A673 (cell line): ENCODE measurements around the gene ULK1.

Experiments
- EZH2 ChIP-seq: fragments of 200-600 bp; sonication (generic); IDR thresholded peaks from 2 replicates; pipeline ENCODE4 v1.6.1; 2017; ENCODE audit warnings: borderline replicate concordance, low read depth, mild to moderate bottlenecking, mixed read lengths, antibody characterized with exemption, low read length; ENCODE audit not compliant: poor library complexity, severe bottlenecking
- TF ChIP-seq, protein P1 (sequence below): fragments of 300-800, 200-600 bp; sonication (generic); conservative IDR thresholded peaks from 2 replicates; pipeline ENCODE4 v1.5.1; 2017; ENCODE audit warnings: low read depth, mild to moderate bottlenecking, antibody characterized with exemption, low read length, moderate library complexity, mixed read lengths

DNA sequence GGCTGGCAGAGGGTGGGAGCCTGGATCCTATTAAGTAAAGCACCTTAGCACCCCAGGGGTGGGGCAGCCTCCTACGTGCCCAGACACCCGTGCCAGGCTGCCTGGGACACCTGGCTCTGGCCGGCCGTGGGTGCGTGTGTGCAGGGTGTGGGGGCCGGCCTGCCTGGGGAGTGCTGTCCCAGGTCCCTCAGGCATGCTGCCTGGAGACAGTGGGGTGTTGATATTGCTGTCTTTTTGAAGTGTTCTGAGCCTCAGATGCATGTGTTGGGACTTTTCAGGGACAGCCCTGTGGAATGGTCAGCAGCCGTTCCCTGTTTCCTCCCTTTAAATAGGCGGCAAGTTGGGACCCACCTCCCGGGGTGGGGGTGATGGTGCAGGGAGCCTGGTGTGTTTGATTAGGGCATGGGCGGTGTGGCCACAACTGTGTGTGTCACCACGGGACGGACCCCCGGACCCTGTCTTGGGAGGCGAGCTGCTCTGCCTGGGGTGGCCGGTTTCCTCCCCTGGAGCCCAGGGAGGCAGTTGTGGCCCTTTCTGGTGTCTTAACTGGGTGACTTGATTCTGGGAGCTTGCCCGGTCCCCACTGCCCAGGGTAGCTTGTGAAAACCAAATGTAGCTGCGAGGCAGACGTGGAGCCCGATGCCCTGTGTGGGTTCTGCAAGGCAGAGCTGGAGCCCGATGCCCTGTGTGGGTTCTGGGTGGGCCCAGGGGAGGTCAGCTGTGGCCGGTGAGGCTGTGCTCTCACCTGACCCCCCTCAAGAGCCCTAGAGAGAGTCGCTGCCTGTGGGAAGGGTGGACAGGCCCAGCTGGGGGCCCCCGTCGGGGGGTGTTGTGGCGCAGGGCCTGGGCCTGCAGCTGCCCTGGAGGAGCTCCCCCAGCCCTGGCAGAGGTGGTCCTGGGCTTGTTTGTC, 8.2 kb downstream of the ULK1 start:
- TF ChIP-seq, protein P1, sequence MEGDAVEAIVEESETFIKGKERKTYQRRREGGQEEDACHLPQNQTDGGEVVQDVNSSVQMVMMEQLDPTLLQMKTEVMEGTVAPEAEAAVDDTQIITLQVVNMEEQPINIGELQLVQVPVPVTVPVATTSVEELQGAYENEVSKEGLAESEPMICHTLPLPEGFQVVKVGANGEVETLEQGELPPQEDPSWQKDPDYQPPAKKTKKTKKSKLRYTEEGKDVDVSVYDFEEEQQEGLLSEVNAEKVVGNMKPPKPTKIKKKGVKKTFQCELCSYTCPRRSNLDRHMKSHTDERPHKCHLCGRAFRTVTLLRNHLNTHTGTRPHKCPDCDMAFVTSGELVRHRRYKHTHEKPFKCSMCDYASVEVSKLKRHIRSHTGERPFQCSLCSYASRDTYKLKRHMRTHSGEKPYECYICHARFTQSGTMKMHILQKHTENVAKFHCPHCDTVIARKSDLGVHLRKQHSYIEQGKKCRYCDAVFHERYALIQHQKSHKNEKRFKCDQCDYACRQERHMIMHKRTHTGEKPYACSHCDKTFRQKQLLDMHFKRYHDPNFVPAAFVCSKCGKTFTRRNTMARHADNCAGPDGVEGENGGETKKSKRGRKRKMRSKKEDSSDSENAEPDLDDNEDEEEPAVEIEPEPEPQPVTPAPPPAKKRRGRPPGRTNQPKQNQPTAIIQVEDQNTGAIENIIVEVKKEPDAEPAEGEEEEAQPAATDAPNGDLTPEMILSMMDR: no peak
- TF ChIP-seq EZH2: no peak
